SU-DHL-6 (cell line): ENCODE results near the gene PDE9A.

Experiments used
- EZH2phosphoT487 ChIP-seq: fragments of 200-600 bp; sonication (generic), shearing (Covaris generic); conservative IDR thresholded peaks from 2 replicates; pipeline ENCODE4 v1.6.1; 2018; ENCODE audit warnings: mild to moderate bottlenecking, antibody characterized with exemption, low read length, moderate library complexity, mixed read lengths
- TF ChIP-seq, protein P1 (sequence below): fragments of 200-600 bp; sonication (generic); IDR thresholded peaks from one replicate; pipeline ENCODE4 v1.5.1; 2017; ENCODE audit warnings: antibody characterized with exemption, mild to moderate bottlenecking, low read length, moderate library complexity; ENCODE audit not compliant: insufficient read depth, poor library complexity, severe bottlenecking

DNA sequence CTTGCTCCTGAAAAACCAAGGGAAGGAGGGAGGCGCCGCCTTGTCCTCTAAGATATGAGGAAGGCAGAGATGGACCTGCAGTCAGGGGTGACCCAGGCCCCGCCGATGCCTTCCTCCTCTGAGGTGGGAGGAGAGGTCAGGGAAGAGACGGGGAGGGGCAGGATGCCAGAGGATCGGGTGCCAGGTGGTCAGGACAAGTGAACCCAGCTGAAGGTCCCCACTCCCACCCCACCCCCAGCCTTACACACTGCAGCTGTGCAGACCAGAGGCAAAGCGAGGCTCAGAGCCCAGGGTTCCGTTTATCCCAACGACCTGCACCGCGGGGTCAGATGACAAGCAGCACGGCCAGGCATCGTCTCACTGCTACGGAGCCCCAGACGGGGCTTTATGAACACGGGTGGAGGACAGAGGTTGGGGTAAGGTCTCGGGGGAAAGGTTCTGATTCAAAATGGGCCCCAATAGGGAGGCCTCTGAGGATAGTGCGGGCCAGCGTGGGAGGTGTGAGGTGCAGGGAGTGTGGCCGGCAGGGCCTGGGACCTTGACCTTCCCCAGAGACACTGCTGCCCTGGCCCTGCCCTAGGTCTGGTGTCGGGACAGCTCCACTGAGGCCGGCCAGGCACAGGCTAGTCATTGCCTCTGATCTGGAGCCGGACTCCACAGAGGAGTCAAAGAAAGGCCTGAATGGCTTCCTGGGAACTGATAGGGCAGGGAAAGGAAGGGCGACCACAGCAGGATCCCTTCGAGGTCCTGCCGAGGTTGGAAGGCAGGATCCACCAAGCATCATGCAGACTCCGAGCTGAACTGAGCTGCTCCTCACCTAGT, 113.5 kb downstream of the PDE9A start:
- TF ChIP-seq, protein P1, sequence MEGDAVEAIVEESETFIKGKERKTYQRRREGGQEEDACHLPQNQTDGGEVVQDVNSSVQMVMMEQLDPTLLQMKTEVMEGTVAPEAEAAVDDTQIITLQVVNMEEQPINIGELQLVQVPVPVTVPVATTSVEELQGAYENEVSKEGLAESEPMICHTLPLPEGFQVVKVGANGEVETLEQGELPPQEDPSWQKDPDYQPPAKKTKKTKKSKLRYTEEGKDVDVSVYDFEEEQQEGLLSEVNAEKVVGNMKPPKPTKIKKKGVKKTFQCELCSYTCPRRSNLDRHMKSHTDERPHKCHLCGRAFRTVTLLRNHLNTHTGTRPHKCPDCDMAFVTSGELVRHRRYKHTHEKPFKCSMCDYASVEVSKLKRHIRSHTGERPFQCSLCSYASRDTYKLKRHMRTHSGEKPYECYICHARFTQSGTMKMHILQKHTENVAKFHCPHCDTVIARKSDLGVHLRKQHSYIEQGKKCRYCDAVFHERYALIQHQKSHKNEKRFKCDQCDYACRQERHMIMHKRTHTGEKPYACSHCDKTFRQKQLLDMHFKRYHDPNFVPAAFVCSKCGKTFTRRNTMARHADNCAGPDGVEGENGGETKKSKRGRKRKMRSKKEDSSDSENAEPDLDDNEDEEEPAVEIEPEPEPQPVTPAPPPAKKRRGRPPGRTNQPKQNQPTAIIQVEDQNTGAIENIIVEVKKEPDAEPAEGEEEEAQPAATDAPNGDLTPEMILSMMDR: no peak
- TF ChIP-seq EZH2phosphoT487: no peak
